WERI-Rb-1 (cell line): ENCODE results near the gene CMTM8.

Source experiments
- DNase-seq: peaks from one replicate; pipeline ENCODE4 v3.0.0-alpha.2; 2020
- H3K27ac ChIP-seq: fragments of 250-450 bp; sonication (Bioruptor Pico); 2 replicates; pipeline ENCODE4 v1.5.1; 2020; ENCODE audit warnings: mild to moderate bottlenecking, moderate library complexity
- H3K27me3 ChIP-seq: fragments of 250-450 bp; sonication (Bioruptor Pico); 2 replicates; pipeline ENCODE4 v1.5.1; 2021; ENCODE audit warnings: mild to moderate bottlenecking, low read depth, moderate library complexity; ENCODE audit not compliant: insufficient read depth, severe bottlenecking
- H3K36me3 ChIP-seq: fragments of 250-450 bp; sonication (Bioruptor Pico); 2 replicates; pipeline ENCODE4 v1.5.1; 2020; ENCODE audit warnings: mild to moderate bottlenecking, moderate library complexity
- H3K4me3 ChIP-seq: 2 replicates; pipeline ENCODE4 v1.5.1; 2011; ENCODE audit warnings: low read depth, mild to moderate bottlenecking, control low read depth, low read length
- H3K9me3 ChIP-seq: fragments of 250-450 bp; sonication (Bioruptor Pico); 2 replicates; pipeline ENCODE4 v1.5.1; 2021; ENCODE audit warnings: mild to moderate bottlenecking, moderate library complexity; ENCODE audit not compliant: severe bottlenecking
- CTCF ChIP-seq: IDR thresholded peaks from 2 replicates; pipeline ENCODE4 v1.5.1; 2011; ENCODE audit warnings: low read depth, mild to moderate bottlenecking, control low read depth, inconsistent platforms, low read length

CMTM8 gene

GRCh38 chr3:32195995-32196540 lies 42.4 kb upstream of the CMTM8 start:
- H3K27ac ChIP-seq = no peak overlapping the region
- no peak for TF ChIP-seq CTCF
- H3K27me3 ChIP-seq = no peaks in the 10 kb centered on the region
- no peak overlapping the region for H3K4me3 ChIP-seq
- no peaks in the 10 kb centered on the region for H3K36me3 ChIP-seq
- no peak for DNase-seq
- no peaks in the 10 kb centered on the region for H3K9me3 ChIP-seq

DNA sequence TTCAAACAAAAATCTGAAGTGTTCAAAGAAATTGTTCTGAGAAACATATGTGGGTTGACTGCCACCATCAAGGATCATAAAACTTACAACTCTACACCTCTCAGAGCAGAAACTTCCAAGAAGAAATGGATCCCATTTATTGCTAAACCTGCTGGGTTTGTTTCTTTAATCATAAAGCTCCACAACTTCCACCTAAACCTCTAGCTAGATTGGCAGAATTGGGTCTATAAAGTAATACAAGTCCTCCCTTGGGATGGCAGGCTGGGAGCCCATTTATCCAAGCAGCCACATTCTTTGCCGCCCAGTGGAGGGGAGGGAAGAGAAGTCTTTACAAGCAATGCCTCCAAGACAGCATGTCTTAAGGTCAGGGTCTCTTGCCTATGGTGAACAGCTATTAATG lies 40.5 kb upstream of the CMTM8 start:
- TF ChIP-seq CTCF = no peak
- no peaks in the 10 kb centered on the region for H3K9me3 ChIP-seq
- no peaks in the 10 kb centered on the region for H3K36me3 ChIP-seq
- no peak for DNase-seq
- H3K4me3 ChIP-seq = no peak overlapping the region
- H3K27me3 ChIP-seq = no peaks in the 10 kb centered on the region
- no peak overlapping the region for H3K27ac ChIP-seq

DNA sequence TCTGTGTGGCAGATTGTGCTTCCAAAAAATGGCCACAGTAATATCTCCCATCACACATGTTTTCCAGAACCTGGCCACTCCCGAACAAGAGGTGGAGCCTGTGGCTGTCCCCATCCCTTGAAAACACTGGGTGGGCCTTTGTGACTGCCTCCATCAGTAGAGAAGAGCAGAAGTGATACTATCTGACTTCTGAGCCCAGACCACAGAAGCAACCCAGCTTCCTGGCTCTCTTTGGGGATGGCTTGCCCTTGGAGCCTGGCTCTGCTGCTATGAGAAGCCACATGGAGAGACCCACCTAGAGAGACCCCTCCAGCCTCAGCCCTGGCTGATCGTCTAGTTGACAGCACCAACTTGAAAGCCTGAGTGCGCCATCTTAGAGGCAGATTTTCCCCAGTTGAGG lies 39.8 kb upstream of the CMTM8 start:
- Histone ChIP-seq H3K9me3 (no peaks in the 10 kb centered on the region), H3K27ac (no peak overlapping the region), H3K27me3 (no peaks in the 10 kb centered on the region), H3K4me3 (no peak overlapping the region), H3K36me3 (no peaks in the 10 kb centered on the region)
- DNase-seq = no peak
- no peak for TF ChIP-seq CTCF

DNA sequence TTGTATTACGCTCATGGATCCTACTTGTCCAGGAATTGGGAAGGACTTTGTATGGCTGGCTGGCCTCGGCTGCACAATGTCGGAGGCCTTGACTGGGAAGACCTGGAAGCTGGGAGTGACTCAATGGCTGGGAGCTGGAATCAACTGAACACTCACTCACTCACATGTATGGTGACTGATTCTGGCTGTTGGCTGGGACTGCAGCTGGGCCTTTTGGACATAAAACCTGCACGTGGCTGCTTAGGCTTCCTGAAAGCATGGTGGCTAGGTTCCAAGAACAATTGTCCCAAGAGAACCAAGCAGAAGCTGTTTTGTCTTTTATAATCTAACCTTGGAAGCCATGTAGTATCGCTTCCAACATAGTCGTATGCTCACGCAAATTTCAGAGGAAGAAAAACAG lies 38.0 kb upstream of the CMTM8 start:
- TF ChIP-seq CTCF = no peak
- H3K4me3 ChIP-seq = no peak overlapping the region
- no peak for DNase-seq
- no peaks in the 10 kb centered on the region for H3K36me3 ChIP-seq
- H3K27ac ChIP-seq = no peak overlapping the region
- no peaks in the 10 kb centered on the region for H3K27me3 ChIP-seq
- no peaks in the 10 kb centered on the region for H3K9me3 ChIP-seq

DNA sequence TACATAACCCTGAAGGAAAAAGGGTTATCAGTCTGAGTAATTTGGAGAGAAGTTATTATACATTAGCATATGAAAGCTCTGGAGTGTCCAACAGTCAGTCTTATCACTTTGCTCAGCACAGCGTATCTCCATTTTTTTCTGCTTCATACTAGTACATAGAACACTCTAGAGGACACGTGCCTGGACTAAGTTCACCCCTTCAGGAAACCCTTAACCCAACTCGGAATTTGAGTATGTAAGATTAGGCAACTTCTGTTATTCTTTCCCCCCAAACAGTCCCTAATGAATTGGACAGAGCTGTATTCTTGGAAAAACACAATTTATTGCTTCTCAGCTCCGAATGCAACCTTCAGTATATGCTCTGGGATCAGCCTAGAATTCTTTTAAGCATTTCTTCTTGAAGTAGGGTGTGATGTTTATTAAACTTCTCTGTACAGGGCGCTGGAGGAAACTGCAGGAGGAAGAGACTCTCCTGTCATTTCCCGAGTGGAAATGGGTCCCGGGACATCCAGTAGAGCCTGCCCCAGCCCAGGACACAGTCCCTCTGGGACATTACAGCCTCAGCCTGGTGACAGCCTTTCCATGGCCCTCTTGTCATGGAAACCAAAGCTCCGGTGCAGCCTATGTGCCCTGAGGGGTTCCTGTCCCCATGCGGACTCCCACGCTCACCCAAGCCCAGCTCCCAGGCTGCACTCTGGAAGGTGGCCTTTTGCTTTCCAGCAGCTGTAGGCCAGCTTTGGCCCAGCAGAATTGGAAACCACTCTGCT lies 37.3 kb upstream of the CMTM8 start:
- H3K27me3 ChIP-seq = no peaks in the 10 kb centered on the region
- H3K4me3 ChIP-seq = no peak overlapping the region
- DNase-seq = no peak
- H3K9me3 ChIP-seq = no peaks in the 10 kb centered on the region
- H3K36me3 ChIP-seq = no peaks in the 10 kb centered on the region
- TF ChIP-seq CTCF = no peak
- H3K27ac ChIP-seq = no peak overlapping the region

- TF ChIP-seq CTCF = no peak
- no peaks in the 10 kb centered on the region for H3K36me3 ChIP-seq
- no peak for DNase-seq
- H3K27me3 ChIP-seq = no peaks in the 10 kb centered on the region
- H3K27ac ChIP-seq = no peak overlapping the region
- no peak overlapping the region for H3K4me3 ChIP-seq
- no peaks in the 10 kb centered on the region for H3K9me3 ChIP-seq
These were observed 36.0 kb upstream of the CMTM8 start for GRCh38 chr3:32202496-32202895.
